Measurements from ENCODE around the gene ACADVL. TPM values are rescaled to one million over a fixed set of nuclear protein-coding genes. Genes with fewer than 3 reads are reported as not detected.
A peak's percentile ranks its signal among the peaks of the same experiment; 100 is the strongest.

Gene ACADVL
- total and polyA plus RNA-seq, 10 donors: 320 to 963 (median 586) TPM

DNA sequence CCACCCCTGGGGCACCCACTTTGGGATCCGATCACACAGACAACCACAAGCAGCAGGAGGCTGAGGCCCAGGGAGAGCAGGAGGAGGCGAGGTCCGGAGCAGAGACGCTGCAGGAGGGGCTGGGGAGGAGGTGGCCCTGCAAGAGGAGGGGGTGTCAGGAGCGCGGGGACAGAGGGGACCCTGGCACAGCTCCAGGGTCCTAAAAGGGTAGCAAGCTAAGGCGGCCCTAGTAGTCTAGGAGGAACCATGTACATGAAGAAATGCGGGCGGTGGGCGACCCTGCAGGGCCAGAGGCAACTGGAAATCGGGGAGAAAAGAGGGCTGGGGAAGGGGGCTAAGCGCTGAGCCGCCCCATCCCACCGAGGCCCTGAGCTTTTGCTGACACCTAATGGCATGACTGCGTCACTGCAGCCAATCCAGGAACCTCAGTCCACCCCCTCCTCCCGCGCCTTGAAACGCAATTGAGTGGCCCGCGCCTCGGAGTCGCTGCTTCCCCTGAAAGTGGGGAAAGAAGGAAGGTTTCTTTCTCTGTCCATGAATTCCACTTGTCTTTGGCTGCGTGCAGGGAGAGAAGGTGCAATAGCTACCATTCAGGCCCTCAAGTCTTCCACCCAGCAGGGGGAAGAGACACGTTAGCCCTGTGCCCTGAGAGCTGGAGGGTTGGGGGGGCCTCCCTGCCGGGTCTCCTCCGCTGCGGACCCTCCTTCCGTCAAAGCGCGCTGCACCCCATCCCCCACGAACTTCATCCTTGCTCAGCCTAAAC lies 42.4 kb upstream of the ACADVL start:
- H3K27ac ChIP-seq: no peak overlapping the region
- no peaks in the 10 kb centered on the region for H3K9me3 ChIP-seq
- peak overlapping the region in 7 of 8 donors; percentile 1 to 56 (median 21) for H3K4me3 ChIP-seq
- TF ChIP-seq, protein P1, sequence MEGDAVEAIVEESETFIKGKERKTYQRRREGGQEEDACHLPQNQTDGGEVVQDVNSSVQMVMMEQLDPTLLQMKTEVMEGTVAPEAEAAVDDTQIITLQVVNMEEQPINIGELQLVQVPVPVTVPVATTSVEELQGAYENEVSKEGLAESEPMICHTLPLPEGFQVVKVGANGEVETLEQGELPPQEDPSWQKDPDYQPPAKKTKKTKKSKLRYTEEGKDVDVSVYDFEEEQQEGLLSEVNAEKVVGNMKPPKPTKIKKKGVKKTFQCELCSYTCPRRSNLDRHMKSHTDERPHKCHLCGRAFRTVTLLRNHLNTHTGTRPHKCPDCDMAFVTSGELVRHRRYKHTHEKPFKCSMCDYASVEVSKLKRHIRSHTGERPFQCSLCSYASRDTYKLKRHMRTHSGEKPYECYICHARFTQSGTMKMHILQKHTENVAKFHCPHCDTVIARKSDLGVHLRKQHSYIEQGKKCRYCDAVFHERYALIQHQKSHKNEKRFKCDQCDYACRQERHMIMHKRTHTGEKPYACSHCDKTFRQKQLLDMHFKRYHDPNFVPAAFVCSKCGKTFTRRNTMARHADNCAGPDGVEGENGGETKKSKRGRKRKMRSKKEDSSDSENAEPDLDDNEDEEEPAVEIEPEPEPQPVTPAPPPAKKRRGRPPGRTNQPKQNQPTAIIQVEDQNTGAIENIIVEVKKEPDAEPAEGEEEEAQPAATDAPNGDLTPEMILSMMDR (IDR thresholded peaks at IDR 0.05 in 8 of 11, conservative IDR thresholded peaks at IDR 0.05 in 3 of 11): peak; percentile 50 to 93 (median 83)
- TF ChIP-seq POLR2A (IDR thresholded peaks at IDR 0.05) (no peak), POLR2AphosphoS5 (IDR thresholded peaks at IDR 0.05) (peak in 2 of 3 donors; percentile 16 to 21)
- peak; percentile 85 for DNase-seq
- intact Hi-C loops (cut with DNase I; ENCODE audit: low total_unique reads): no loop called here
- 3 to 4% (median 3%) methylated on average over 25 to 31 of the region's 31 CpGs for WGBS, 5 donors
- peaks cover 0 to 67% (median 21%) of the 10 kb centered on the region in 7 donors for H3K27me3 ChIP-seq (replicated peaks in 1 of 7)
- H3K4me1 ChIP-seq: peaks cover 8 to 34% (median 22%) of the 10 kb centered on the region in 6 donors
- no peaks in the 10 kb centered on the region for H3K36me3 ChIP-seq

DNA sequence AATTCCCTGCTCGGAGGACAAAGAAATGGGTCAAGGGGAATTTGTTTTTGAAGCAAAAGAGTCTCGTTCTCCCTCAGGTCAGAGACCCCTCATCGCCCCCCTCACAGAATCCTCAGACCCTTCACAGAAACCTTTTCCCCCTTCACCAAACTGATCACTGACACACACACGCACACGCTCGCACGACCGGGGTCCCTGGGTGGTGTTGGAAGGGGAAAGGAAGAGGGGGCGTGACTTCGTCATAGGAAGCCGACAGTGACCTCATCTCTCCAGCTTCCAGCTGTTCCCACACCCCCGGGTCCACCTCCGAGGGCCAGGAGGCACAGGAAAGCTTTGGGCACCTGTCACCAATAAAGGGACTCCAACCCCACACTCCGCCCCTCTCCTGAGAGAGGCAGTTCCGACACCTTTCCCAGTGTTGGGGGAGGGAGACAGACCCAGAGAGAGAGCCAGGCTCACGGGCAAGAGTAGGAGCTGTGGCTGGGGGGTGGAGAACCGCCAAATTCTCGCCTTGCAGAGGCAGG lies 41.7 kb upstream of the ACADVL start:
- peaks cover 0 to 66% (median 21%) of the 10 kb centered on the region in 7 donors for H3K27me3 ChIP-seq (replicated peaks in 1 of 7)
- intact Hi-C loops (cut with DNase I; ENCODE audit: low total_unique reads): no loop called here

DNA sequence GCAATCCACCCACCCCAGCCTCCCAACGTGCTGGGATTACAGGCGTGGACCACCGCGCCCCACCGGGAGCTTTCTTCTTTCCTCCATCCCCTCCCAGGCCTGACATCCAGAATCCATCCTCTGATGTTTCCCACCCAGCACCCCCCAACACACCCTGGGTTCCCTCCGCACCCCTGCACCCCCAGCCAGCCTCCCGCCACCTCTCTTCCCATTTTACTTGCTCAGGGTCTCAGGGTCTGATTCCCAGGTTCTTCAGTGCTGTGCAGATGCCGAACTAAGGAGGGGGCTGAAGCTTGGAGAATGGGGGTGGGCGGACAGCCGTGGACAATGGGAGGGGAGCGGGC lies 40.8 kb upstream of the ACADVL start:
- H3K4me1 ChIP-seq: peaks cover 8 to 28% (median 20%) of the 10 kb centered on the region in 6 donors
- no peak overlapping the region for H3K27ac ChIP-seq
- DNase-seq: no peak
- WGBS, 5 donors: 88 to 93% (median 89%) methylated on average over 11 of the region's 11 CpGs
- intact Hi-C loops (cut with DNase I; ENCODE audit: low total_unique reads): no loop called here
- TF ChIP-seq POLR2AphosphoS5 (IDR thresholded peaks at IDR 0.05): no peak
- TF ChIP-seq, protein P1 (IDR thresholded peaks at IDR 0.05 in 8 of 11, conservative IDR thresholded peaks at IDR 0.05 in 3 of 11): no peak
- H3K36me3 ChIP-seq: no peaks in the 10 kb centered on the region
- H3K4me3 ChIP-seq: no peak overlapping the region
- peaks cover 0 to 57% (median 20%) of the 10 kb centered on the region in 7 donors for H3K27me3 ChIP-seq (replicated peaks in 1 of 7)
- no peaks in the 10 kb centered on the region for H3K9me3 ChIP-seq

More for the DNA sequence above, 41.7 kb upstream of the ACADVL start:
- WGBS, 5 donors: 5 to 9% (median 6%) methylated on average over 17 to 18 of the region's 18 CpGs
- Histone ChIP-seq H3K4me1 (peaks cover 8 to 34% (median 22%) of the 10 kb centered on the region in 6 donors), H3K27ac (no peak overlapping the region), H3K36me3 (no peaks in the 10 kb centered on the region), H3K9me3 (no peaks in the 10 kb centered on the region), H3K4me3 (peak overlapping the region in 7 of 8 donors; percentile 1 to 56 (median 21))
- no peak for DNase-seq
- TF ChIP-seq POLR2A (IDR thresholded peaks at IDR 0.05) (no peak), POLR2AphosphoS5 (IDR thresholded peaks at IDR 0.05) (no peak)
- TF ChIP-seq, protein P1 (IDR thresholded peaks at IDR 0.05 in 8 of 11, conservative IDR thresholded peaks at IDR 0.05 in 3 of 11): no peak
